HG02623 (cell line): Measurements from ENCODE around the gene SSX4.
"Not testable (repeated sequence)": the region's sequence is repeated elsewhere in the genome, so short reads cannot be mapped to it uniquely, and the experiment has no call there.

Source experiments
- ATAC-seq: cut with Tn5 transposase; IDR thresholded peaks from one replicate; pipeline ENCODE4 v1.9.1; 2021; ENCODE audit warnings: moderate library complexity; ENCODE audit not compliant: unreplicated experiment

Gene SSX4

GRCh38 chrX:48383239-48383638, at the start of gene SSX4:
Gene SSX4, plus strand, starts transcription at chrX:48383539. Its CDS starts 515 bp downstream, at chrX:48384054.
- not testable (repeated sequence) for ATAC-seq

GRCh38 chrX:48346059-48346458, 37.3 kb upstream of the SSX4 start:
- not testable (repeated sequence) for ATAC-seq

GRCh38 chrX:48356315-48357094, 26.8 kb upstream of the SSX4 start, which contains the start of gene SSX3:
Gene SSX3, minus strand, starts transcription at chrX:48356703. Its CDS starts 1,454 bp downstream, at chrX:48355249.
- not testable (repeated sequence) for ATAC-seq

- ATAC-seq = no peak
These were observed 25.7 kb upstream of the SSX4 start for GRCh38 chrX:48357681-48358080.

- not testable (repeated sequence) for ATAC-seq
These were observed 24.1 kb upstream of the SSX4 start for GRCh38 chrX:48359281-48359680.

- ATAC-seq = not testable (repeated sequence)
These were observed 15.5 kb upstream of the SSX4 start for GRCh38 chrX:48367717-48368408.

- not testable (repeated sequence) for ATAC-seq
These were observed 12.9 kb upstream of the SSX4 start for GRCh38 chrX:48370408-48370807.

GRCh38 chrX:48396931-48397330, 13.6 kb downstream of the SSX4 start:
- not testable (repeated sequence) for ATAC-seq

- ATAC-seq = not testable (repeated sequence)
These were observed 14.5 kb downstream of the SSX4 start for GRCh38 chrX:48397825-48398224.

- not testable (repeated sequence) for ATAC-seq
These were observed 28.5 kb downstream of the SSX4 start, which contains the start of gene SSX4B for GRCh38 chrX:48411860-48412259. Gene SSX4B, minus strand, starts transcription at chrX:48411960. Its CDS starts 588 bp downstream, at chrX:48411372.

- ATAC-seq = not testable (repeated sequence)
These were observed 43.8 kb downstream of the SSX4 start for GRCh38 chrX:48427027-48427716.

GRCh38 chrX:48429606-48430005, 46.3 kb downstream of the SSX4 start:
- not testable (repeated sequence) for ATAC-seq

GRCh38 chrX:48430166-48430565, 46.8 kb downstream of the SSX4 start:
- ATAC-seq = not testable (repeated sequence)

- ATAC-seq = not testable (repeated sequence)
These were observed 50.4 kb downstream of the SSX4 start for GRCh38 chrX:48433713-48434112.
